Epidermal melanocyte (primary cell): ENCODE results near the gene RAB8B.

ENCODE experiments used
- DNase-seq: peaks from one replicate; pipeline ENCODE4 v3.0.0; 2011; ENCODE audit warnings: low spot score; ENCODE audit not compliant: insufficient read length

Gene RAB8B

GRCh38 chr15:63188926-63189871 is at the start of gene RAB8B:
TSS of gene RAB8B (plus strand) at chr15:63189606. CDS start at chr15:63189625, 19 bp downstream.
- peak; percentile 57 for DNase-seq

DNA sequence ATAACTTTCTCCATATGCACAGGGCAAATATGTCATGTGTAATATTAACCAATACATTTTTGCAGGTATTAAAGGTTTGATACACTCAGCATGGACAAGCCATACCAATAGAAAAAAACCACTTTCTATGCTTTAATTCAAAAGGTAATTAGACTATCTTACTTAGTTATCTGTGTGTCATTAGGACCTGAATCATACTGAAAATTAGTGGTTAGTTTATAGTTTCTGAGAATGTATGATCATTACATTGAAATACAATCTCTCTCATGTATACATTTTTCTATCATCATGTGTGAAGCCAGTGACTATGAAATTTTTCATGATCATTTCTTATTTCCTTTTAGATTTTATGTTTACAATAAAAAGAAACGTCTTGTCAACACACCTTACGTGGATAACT is 48.5 kb upstream of the RAB8B start:
- no peak for DNase-seq

GRCh38 chr15:63145426-63145825 is 44.0 kb upstream of the RAB8B start:
- no peak for DNase-seq

GRCh38 chr15:63146684-63147083 is 42.7 kb upstream of the RAB8B start:
- DNase-seq: no peak

DNA sequence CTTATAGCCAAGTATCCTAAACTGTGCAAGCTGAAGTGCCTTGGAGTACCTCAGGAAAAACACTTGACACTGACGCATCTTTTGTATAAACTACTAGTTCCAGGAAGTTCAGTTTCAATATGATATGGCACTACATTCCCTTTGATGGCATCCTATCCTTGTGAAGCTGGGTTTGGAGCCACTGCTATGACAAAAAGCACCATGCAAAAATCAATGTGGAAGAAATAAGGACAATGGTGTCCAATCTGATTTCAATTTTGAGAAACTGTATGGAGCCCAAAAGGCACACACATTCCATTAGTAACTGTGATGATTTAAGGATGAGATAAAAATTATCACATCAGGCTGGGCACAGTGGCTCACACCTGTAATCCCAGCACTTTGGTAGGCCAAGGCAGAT is 37.7 kb upstream of the RAB8B start:
- no peak for DNase-seq

DNA sequence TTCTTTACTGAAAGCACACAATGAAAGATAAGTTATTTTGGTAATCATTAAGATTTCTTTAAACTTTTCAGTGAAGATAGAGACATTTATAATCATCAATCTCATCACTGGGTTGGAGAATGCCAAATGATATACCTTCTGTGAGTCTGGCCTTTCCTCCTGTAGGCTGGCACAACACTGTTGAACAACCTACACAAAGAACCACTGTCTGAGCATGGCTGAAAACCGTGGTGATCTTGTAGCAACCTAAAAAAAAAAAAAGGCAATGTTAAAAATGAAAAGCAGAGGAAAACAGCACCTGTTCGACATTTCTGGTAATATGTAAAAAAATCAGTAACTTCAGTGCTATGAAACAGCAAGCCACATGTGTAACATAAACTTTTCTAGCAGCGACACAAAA is 33.9 kb upstream of the RAB8B start:
- no peak for DNase-seq

DNA sequence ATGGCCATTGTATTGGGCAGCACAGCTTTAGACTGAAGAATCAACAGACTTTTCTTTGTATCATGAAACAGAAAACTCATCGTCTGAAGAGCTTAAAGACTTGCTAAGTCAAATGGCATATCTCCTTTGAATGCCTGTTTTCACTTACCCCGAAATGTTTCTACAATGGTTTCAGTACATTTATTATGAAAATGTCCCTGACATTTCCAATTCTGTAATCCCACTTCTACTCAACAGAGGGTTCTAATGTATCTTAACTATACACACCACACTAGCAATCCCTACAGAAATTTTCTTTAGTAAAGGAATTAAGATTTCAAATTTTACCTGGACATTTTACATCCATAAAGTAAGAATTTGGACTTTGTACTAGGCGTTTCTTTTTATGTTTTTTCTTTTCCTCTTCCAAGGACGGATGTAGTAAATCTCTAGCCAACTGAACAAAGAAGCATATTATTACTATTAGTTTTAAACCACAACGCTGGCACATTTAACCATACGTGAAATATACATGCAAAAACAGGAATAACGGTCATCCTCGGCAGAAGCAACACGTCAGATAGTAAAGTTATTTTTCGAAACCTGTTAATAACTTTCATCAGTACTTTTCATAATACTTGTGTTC is 33.2 kb upstream of the RAB8B start:
- DNase-seq: no peak

DNA sequence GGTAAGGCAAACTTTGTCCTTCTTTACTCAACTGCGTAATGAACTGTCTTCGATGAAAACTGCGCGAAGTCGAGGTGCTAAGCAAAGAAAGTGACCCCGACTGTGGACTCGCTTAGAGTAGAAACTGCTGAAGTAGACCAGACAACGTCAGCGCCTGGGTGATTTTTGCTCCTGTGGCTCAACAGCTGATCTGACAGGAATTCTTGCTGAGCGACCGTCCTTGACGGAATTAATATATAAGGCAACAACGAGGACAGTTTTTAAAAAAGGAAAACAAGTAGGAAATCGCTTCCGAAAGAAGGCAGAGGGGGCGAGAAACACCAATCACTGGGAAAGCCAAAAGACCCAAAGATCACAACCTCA is 32.7 kb upstream of the RAB8B start:
- DNase-seq: no peak

DNA sequence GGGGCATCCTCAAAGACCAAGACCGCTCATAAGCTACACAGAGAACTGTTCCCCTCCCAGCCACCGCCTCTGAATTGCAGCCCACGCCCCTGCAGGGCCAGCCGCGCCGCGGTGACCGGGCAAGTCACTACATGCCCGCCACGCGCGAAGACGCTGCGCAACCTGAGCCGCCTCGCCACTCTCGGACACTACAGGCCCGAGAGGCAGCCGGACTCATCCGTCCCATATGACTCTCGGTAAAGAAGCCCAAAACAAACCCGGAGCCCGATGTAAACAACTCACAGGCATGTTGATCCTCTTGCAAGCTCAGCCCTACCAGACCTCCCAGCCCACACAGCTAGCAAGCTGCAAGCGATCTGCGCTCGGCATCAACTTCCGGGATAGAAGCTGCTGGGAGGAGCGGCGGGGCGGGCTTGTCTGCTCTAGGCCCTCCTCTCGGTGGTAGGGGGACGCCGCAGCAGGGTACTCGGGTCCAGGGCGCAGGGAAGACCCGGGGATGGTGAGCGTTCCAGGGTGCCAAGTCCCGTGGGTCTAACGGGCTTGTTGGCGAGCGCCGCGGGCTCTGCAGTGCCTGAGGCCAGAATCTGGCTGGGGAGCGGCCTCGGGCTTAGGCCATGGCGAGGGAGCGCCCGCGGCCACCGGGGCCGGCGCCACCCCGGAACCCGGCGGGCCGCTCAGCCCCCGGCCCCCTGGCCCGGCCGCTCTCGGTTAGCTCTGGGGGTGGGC is 32.1 kb upstream of the RAB8B start, which contains the start of gene RPS27L:
RPS27L (minus strand) TSS at position 360 of the 726 bp plus-strand sequence; CDS start at position 288, 72 bp downstream.
- DNase-seq: peak; percentile 79

DNA sequence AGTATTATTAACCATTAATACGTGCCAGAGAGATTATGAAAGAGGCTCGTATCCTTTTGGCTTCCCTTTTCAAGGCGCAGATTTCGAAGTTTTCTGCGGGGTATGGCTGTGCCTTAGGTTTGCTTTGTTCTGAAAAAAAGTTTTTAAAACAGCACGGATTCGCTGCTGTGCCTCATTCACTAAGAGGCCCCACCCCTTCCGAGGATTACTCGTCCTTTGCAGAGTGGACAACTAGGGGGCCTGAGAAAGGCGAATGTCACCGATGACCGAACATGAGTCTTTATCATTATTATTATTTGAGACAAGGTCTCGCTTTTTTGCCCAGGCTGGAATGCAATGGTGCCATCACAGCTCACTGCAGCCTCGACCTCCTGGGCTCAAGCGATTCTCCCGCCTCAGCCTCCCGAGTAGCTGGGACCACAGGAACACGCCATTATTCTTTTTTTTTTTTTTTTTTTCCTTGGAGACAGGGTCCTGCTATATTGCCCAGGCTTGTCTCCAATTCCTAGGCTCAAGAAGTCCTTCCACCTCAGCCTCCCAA is 31.4 kb upstream of the RAB8B start:
- DNase-seq: peak; percentile 54

GRCh38 chr15:63160638-63161037 is 28.8 kb upstream of the RAB8B start:
- no peak for DNase-seq

DNA sequence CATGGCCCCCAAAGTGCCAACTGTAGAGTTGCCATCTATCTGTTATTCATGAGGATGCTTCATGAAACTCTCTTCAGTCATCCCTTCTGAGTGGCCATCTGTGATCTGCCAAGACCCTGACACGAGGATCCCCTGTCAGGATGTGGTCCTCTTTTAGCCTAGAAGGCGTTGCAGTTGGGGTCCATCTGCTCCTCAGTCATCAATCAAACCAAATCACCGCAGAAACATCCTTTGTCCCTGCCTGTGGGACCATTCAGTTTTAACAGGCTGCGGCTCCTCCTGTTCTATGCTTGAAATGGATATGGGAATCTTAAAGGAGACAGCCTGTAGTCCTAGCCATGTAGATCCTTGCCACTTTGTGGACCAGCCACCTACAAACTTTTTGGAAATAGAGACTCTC is 26.2 kb upstream of the RAB8B start:
- no peak for DNase-seq

GRCh38 chr15:63165166-63165859 is 24.1 kb upstream of the RAB8B start:
- DNase-seq: no peak

- no peak for DNase-seq
These were observed 23.2 kb upstream of the RAB8B start for GRCh38 chr15:63166219-63166618.

- no peak for DNase-seq
These were observed 19.6 kb upstream of the RAB8B start for GRCh38 chr15:63169788-63170187.

- no peak for DNase-seq
These were observed 17.0 kb upstream of the RAB8B start for GRCh38 chr15:63172376-63172775.

DNA sequence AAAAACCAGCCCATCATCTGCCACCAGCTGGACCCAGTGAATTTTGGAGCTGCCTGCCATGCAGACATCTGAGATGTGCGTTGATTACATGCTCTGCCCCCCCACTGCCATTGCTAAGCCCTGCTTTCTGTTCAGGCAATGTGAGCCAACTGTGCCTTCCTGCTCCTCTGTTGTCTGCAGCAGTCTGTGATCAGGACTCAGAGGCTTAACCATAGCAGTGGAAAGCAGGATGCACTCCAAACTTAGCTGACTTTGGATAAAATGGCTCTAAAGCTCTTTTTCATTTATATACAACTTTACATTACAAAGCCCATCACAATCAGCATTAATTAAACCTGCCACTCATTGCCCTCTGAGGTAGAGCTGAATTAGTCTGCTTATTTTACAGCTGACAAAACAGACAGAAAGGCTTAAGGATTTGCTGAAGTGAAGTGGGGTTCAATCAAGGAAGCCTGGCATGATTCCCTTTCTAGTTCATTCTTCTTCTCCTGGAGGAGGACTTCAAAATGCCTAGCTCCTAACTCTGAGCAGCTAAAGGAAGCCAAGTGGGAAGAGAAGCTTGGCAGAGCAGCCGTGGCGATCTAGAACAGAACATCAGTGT is 16.5 kb upstream of the RAB8B start:
- no peak for DNase-seq

DNA sequence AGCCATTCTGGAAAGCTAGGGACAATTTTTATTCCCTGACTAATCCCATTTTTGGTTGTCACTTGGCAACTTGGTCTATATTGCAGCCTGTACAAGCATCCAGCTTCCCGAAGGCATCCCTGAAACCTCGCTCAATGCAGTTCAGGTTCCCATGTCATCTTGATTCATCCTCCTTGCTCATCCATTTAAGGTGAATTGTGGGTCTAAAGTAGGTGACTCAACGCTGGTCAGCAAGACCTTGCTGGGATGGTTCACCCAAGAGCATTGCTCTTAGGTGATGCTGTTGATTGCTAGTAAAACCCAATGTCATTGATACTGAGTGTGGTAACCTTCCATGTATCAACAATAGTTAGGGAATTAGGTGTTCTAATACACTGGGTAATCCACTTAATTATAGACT is 13.1 kb upstream of the RAB8B start:
- no peak for DNase-seq

DNA sequence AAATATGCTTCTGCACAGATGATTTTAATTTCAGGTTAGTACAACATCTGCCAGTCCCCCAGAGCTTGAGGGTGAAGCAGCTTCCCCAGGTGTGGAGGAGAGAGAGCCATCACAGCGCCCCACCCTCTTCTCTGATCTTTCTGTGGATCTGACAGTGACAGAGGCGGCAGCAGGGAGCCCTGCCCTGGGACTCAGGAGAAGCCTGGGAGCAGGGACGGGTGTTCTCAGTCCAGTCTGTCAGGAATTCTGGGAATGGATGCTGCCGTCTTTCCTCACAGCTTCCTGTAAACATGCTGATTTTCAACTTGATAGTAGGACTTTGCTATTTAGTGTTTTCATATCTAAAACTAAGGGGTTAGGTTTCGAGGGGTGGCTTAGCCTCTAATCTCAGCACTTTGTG is 11.4 kb upstream of the RAB8B start:
- DNase-seq: no peak

GRCh38 chr15:63180746-63181145 is 8.7 kb upstream of the RAB8B start:
- DNase-seq: no peak

DNA sequence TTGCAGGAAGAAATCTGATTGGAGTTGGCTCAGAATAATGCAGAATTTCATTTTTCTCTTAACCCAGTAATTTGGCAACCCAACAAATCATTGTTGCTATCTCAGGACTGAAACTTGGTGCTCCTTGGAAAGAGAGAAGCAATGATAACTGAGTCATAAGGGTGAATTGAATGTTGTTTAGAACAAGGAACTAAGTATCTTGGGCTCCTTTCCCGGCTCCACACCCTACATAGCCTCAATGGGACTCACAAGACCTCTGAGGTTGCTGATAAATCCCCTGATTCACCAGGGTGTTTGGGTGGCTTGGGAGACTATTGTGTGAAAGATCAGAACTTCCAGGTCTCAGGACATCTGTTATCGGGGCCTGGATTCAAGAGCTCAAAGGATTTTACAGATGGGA is 7.8 kb upstream of the RAB8B start:
- no peak for DNase-seq
